Pancreas (tissue), 10 donors: ENCODE measurements around the gene IGBP1. TPM values are rescaled to one million over a fixed set of nuclear protein-coding genes. Genes with fewer than 3 reads are reported as not detected.
"Not testable (repeated sequence)": the region's sequence is repeated elsewhere in the genome, so short reads cannot be mapped to it uniquely, and the experiment has no call there.

ENCODE experiments used
- ATAC-seq, 4 donors: fragments of 200-7000 bp; cut with Tn5 transposase; one replicate each; pipeline versions ENCODE4 v1.8.0 to v1.9.1; 2020; ENCODE audit warnings: mild to moderate bottlenecking in 4 of 4, moderate library complexity in 4 of 4
- DNase-seq, 6 donors: peaks; one replicate each; pipeline ENCODE4 v3.0.0-alpha.2; 2020
- FAIRE-seq: peaks from 2 replicates; lab custom pipeline; 2012; peaks lifted over from hg19 to GRCh38; lab: Jason Lieb, UNC
- H3K27ac ChIP-seq, 4 donors: fragments of 200-600 bp; sonication (generic); 1 replicate in 3 of 4; 2 replicates in 1 of 4; pipeline versions ENCODE4 v1.5.0 to v1.8.0; 2020
- H3K27me3 ChIP-seq, 4 donors: fragments of 200-600 bp; one replicate each; pipeline ENCODE4 v1.8.0; 2021
- H3K36me3 ChIP-seq, 3 donors: fragments of 200-600 bp; sonication (generic) in 1 of 3; one replicate each; pipeline versions ENCODE4 v1.5.0 to v1.8.0; 2020 to 2021
- H3K4me1 ChIP-seq, 3 donors: fragments of 200-600 bp; one replicate each; pipeline ENCODE4 v1.8.0; 2021
- H3K4me3 ChIP-seq, 4 donors: fragments of 200-600 bp; sonication (generic) in 2 of 4; one replicate each; pipeline versions ENCODE4 v1.5.0 to v1.8.0; 2020 to 2021
- H3K9me3 ChIP-seq, 4 donors: fragments of 200-600 bp; one replicate each; pipeline ENCODE4 v1.8.0; 2021
- CTCF ChIP-seq, 4 donors: fragments of 200-600 bp; sonication (generic) in 3 of 4; IDR thresholded peaks; one replicate each; pipeline versions ENCODE4 v1.5.0 to v1.8.0; 2021; ENCODE audit warnings: antibody characterized with exemption in 4 of 4
- WGBS, 2 donors: extraction: QIAGEN DNeasy Blood & Tissue Kit; methylation state at CpG; one replicate each; pipeline ENCODE4 v1.1.7; 2013; 5-methylcytosine and 5-hydroxymethylcytosine counted together
- intact Hi-C, 3 donors: fragments of 100-400 bp; cut with DNase I; formaldehyde crosslinking; loops; one replicate each; pipeline versions ENCODE4 v1.11.1 to v1.14.2; 2022
- polyA plus RNA-seq, 2 donors: library from polyadenylated mRNA; stranded (reverse); fragments of 200-250 nt; gene quantifications; one replicate each; pipeline ENCODE4 v1.2.3, GENCODE V29; 2013
- total RNA-seq, 6 donors: library from RNA; stranded (reverse); fragmentation: NEBNext Ultra II Directional in 4 of 6; extraction: Animal tissue kit (Norgen Biotek cat#: 25700) in 4 of 6; gene quantifications; one replicate each; pipeline versions ENCODE4 v1.2.1 to v1.2.4, GENCODE V29; 2021 to 2023
- donor health status: healthy with polysubstance abuse.
- donor health status: DM: no; HTN: no; CAD: no; lungs with moderate emphysema.
- donor health status: DM: no; HTN: no; CAD: no.
- donor health status: control.
- donor health status: control.
- donor health status: Bipolar disorder and iron deficiency.
- donor health status: DM: yes; HTN: yes; CAD: no.
- donor health status: DM: no; HTN: no; CAD: no.
- donor health status: DM: no; HTN: no; CAD: no.
- donor health status: DM: yes; HTN: yes; CAD: no.

IGBP1 gene
- total and polyA plus RNA-seq, 8 donors = 42.5 to 68.8 (median 46.4) TPM

DNA sequence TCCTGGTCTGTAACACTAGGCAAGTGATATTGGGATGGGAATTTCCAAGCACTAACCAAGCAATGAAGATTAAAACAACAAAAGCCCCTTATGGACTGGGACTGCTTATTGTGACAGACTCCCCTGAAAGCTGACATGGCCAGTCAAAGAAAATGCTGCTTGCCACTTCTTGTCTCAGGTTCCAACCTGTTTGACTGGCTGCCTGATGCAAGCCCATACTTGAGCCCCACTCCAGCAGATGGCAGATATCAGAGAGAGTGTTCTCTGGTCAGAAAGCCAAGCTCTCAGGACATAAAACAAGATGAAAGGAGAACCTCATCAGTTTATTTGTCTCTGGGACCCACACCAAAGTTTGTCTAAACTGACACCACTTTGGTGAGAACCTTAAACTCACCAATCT, 15.5 kb upstream of the IGBP1 start:
- H3K36me3 ChIP-seq = no peaks in the 10 kb centered on the region
- FAIRE-seq (no peak), DNase-seq (no peak), ATAC-seq (no peak)
- intact Hi-C loops = no loop called here
- no peak overlapping the region for H3K27ac ChIP-seq
- no peaks in the 10 kb centered on the region for H3K4me1 ChIP-seq
- peaks cover 0 to 4% (median 0%) of the 10 kb centered on the region in 4 donors for H3K27me3 ChIP-seq
- TF ChIP-seq CTCF (IDR thresholded peaks at IDR 0.05) = no peak
- H3K4me3 ChIP-seq = no peak overlapping the region
- no peaks in the 10 kb centered on the region for H3K9me3 ChIP-seq

GRCh38 chrX:70123014-70123413, 10.2 kb upstream of the IGBP1 start:
- H3K27me3 ChIP-seq, H3K27ac ChIP-seq, H3K36me3 ChIP-seq, FAIRE-seq, H3K4me3 ChIP-seq, H3K9me3 ChIP-seq, intact Hi-C loops, DNase-seq, H3K4me1 ChIP-seq, ATAC-seq: not testable (repeated sequence)
- WGBS, 2 donors = 84 to 90% methylated on average over 9 to 26 of the region's 30 CpGs

DNA sequence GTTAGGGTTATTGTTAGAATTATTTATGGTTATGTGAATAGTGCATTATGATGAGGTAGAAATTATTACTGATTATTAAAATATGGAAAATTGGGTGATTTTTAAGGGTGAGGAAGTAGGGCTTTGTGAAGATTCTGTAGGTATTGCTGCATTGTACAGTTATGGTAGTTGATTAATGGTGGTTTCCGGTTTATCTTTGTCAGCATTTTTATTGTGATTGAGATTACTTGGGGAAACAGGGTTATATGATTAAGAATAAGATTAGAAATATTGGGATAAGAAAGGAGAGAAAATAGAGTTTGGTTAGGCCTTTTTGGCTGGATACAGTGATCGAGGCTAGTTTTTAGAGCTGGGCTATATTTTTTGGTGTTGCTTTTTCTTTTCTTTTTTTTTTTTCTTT, 8.6 kb upstream of the IGBP1 start:
- Histone ChIP-seq H3K27ac (no peak overlapping the region), H3K36me3 (no peaks in the 10 kb centered on the region), H3K4me1 (no peaks in the 10 kb centered on the region), H3K9me3 (no peaks in the 10 kb centered on the region), H3K27me3 (peaks cover 0 to 9% (median 0%) of the 10 kb centered on the region in 4 donors), H3K4me3 (no peak overlapping the region)
- no peak for DNase-seq
- no peak for ATAC-seq
- intact Hi-C loops = no loop called here
- no peak for TF ChIP-seq CTCF (IDR thresholded peaks at IDR 0.05)
- WGBS, 2 donors = 72 to 75% methylated on average over 2 of the region's 2 CpGs
- FAIRE-seq = no peak

- H3K27me3 ChIP-seq = peaks cover 0 to 6% (median 0%) of the 10 kb centered on the region in 4 donors
- FAIRE-seq (no peak), DNase-seq (no peak), ATAC-seq (no peak)
- WGBS, 2 donors = 54 to 59% methylated on average over 9 of the region's 9 CpGs
- no peak overlapping the region for H3K27ac ChIP-seq
- H3K9me3 ChIP-seq = no peaks in the 10 kb centered on the region
- no peak for TF ChIP-seq CTCF (IDR thresholded peaks at IDR 0.05)
- intact Hi-C loops = no loop called here
- H3K4me3 ChIP-seq = no peak overlapping the region
- no peaks in the 10 kb centered on the region for H3K4me1 ChIP-seq
- no peaks in the 10 kb centered on the region for H3K36me3 ChIP-seq
Observed at GRCh38 chrX:70128071-70128470, 5.2 kb upstream of the IGBP1 start.

DNA sequence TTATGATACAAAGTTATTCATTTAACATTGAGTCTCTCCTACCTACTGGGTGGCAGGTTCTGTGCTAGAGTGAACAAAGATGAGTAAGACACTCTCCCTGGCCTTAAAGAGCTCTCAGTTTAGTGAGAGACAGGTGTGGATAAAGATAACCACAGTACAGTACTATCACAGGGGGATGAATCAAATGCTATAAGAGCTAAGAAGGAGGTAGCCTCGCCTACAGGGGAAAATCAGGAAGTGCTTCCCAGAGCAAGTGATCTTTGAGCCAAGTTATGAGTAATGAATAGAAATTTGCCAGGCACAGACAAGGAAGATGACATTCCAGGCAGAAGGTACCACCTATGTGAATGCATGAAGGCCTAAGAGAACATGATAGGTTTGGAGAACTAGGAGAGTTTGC, 3.4 kb upstream of the IGBP1 start:
- no peak overlapping the region for H3K27ac ChIP-seq
- WGBS, 2 donors = 20 to 33% methylated on average over 1 of the region's 1 CpG
- no peak for ATAC-seq
- H3K4me3 ChIP-seq = no peak overlapping the region
- no peak for FAIRE-seq
- no peaks in the 10 kb centered on the region for H3K9me3 ChIP-seq
- peaks cover 0 to 6% (median 0%) of the 10 kb centered on the region in 4 donors for H3K27me3 ChIP-seq
- H3K36me3 ChIP-seq = no peaks in the 10 kb centered on the region
- intact Hi-C loops = no loop called here
- no peak for DNase-seq
- H3K4me1 ChIP-seq = peaks cover 0 to 2% (median 0%) of the 10 kb centered on the region in 3 donors
- TF ChIP-seq CTCF (IDR thresholded peaks at IDR 0.05) = no peak
